NT2/D1 (cell line): Measurements from ENCODE around the gene MIPOL1.

Experiments
- DNase-seq: peaks from one replicate; pipeline ENCODE4 v3.0.0-alpha.2; 2011; ENCODE audit warnings: low read depth, low spot score
- H3K27me3 ChIP-seq: 2 replicates; pipeline ENCODE4 v1.6.0; 2011; ENCODE audit warnings: mild to moderate bottlenecking; ENCODE audit not compliant: insufficient read length, insufficient read depth
- H3K36me3 ChIP-seq: 2 replicates; pipeline ENCODE4 v1.6.1; 2011; ENCODE audit warnings: mild to moderate bottlenecking, low read length, mixed read lengths; ENCODE audit not compliant: insufficient read depth, insufficient read length
- H3K4me1 ChIP-seq: 2 replicates; pipeline ENCODE4 v1.5.1; 2011; ENCODE audit not compliant: insufficient read depth, insufficient read length
- H3K4me3 ChIP-seq: 2 replicates; pipeline ENCODE4 v1.5.1; 2011; ENCODE audit warnings: low read depth; ENCODE audit not compliant: insufficient read length
- H3K9ac ChIP-seq: 2 replicates; pipeline ENCODE4 v1.6.0; 2011; ENCODE audit warnings: low read depth; ENCODE audit not compliant: insufficient read length
- H3K9me3 ChIP-seq: 2 replicates; pipeline ENCODE4 v1.5.1; 2011; ENCODE audit warnings: mild to moderate bottlenecking, low read length; ENCODE audit not compliant: insufficient read depth
- SUZ12 ChIP-seq: IDR thresholded peaks from 2 replicates; pipeline ENCODE4 v1.6.1; 2011; ENCODE audit not compliant: insufficient read length, insufficient read depth; ENCODE audit errors: extremely low read depth
- YY1 ChIP-seq: IDR thresholded peaks from 2 replicates; pipeline ENCODE4 v1.6.1; 2011; ENCODE audit not compliant: insufficient read length, insufficient read depth
- ZNF274 ChIP-seq: IDR thresholded peaks from 2 replicates; pipeline ENCODE4 v1.6.1; 2011; ENCODE audit warnings: mild to moderate bottlenecking, low read depth, low read length

MIPOL1 gene

DNA sequence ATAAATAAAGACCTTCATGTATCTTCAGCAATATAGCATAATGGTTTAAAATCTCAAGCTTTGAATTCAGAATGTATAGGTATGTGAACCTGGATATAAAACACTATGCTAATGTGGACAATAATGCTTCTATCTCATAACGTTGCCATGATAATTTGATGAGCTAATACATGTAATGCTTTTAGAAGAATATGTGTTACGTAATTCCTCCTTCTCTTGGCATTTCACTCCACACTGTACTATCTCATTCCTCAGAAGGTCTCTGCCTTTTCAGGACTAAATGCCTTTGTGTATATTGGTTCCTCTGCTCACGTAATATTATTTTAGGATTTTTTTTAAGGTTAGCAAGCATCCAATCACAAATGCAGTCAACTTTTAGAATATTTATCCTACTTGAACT, 310.8 kb downstream of the MIPOL1 start:
- no peak for DNase-seq
- H3K4me1 ChIP-seq: no peaks in the 10 kb centered on the region

DNA sequence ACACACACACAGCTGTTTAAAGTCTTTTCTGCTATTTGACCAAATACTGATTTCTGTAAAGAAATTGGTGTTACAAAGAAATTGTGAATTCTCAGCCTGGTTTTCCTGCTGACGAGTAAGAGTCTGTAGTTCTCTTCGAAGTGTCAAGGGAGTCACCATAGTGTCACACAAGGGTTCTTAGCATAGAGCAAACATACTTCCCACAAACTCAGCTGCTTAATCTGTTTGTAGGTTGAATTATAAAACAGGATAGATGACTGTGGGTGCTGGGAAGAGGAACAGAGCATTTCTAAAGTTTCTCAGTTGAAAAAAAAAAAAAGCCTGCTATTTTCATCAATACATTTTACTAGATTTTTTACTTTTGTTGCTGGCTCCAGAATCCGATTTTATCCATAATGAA, 314.4 kb downstream of the MIPOL1 start:
- Histone ChIP-seq H3K9ac (no peak overlapping the region), H3K9me3 (no peaks in the 10 kb centered on the region), H3K4me3 (no peak overlapping the region), H3K36me3 (no peaks in the 10 kb centered on the region), H3K27me3 (no peaks in the 10 kb centered on the region), H3K4me1 (no peaks in the 10 kb centered on the region)
- TF ChIP-seq ZNF274 (no peak), SUZ12 (no peak), YY1 (no peak)
- DNase-seq: no peak

More for the DNA sequence above, 310.8 kb downstream of the MIPOL1 start:
- H3K4me3 ChIP-seq: no peak overlapping the region
- H3K36me3 ChIP-seq: no peaks in the 10 kb centered on the region
- H3K9me3 ChIP-seq: no peaks in the 10 kb centered on the region
- TF ChIP-seq YY1 (no peak), SUZ12 (no peak), ZNF274 (no peak)
- no peaks in the 10 kb centered on the region for H3K27me3 ChIP-seq
- no peak overlapping the region for H3K9ac ChIP-seq

DNA sequence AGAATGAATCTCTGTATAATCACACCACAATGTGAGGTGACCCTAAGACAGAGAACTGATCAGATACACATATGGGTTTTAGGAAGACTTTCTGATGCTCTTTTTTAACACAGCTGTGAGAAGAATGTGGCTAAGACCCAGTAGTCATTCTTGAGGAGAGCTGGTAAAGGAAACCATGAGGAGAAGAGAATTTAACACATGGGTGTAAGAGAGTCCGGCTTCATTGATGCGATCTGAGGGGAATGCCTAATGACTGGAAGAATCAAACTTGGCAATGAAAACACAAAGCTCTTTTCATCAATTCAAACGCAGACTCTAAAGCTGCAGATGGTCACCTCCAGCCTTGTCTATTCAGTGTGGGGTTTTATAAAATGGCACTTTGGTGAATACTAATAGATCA, 318.0 kb downstream of the MIPOL1 start:
- H3K36me3 ChIP-seq: no peaks in the 10 kb centered on the region
- no peak for TF ChIP-seq ZNF274
- no peak for TF ChIP-seq SUZ12
- no peak for TF ChIP-seq YY1
- no peaks in the 10 kb centered on the region for H3K4me1 ChIP-seq
- H3K9ac ChIP-seq: no peak overlapping the region
- H3K9me3 ChIP-seq: no peaks in the 10 kb centered on the region
- H3K27me3 ChIP-seq: no peaks in the 10 kb centered on the region
- DNase-seq: no peak
- no peak overlapping the region for H3K4me3 ChIP-seq

DNA sequence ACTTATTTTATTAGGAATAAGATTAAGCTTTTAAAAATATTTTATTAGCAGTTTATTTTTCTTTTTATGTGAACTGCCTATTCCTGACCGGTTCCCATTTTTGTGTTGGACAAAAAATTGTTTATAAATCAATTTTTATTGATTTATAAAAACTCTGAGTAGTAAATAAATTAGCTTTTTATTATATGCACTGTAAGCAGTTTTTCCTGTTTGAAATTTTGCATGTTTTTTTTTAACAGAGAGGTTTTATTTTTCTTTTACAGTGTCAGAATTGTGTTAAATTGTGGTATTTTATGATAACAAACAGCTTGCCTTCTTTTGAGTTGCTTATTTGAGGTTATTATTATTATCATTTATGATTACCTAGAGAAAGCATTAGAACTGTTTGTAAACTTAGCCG, 329.3 kb downstream of the MIPOL1 start:
- Histone ChIP-seq H3K36me3 (no peaks in the 10 kb centered on the region), H3K27me3 (no peaks in the 10 kb centered on the region), H3K9ac (no peak overlapping the region), H3K9me3 (no peaks in the 10 kb centered on the region), H3K4me1 (no peaks in the 10 kb centered on the region), H3K4me3 (no peak overlapping the region)
- TF ChIP-seq YY1 (no peak), SUZ12 (no peak), ZNF274 (no peak)
- DNase-seq: no peak

DNA sequence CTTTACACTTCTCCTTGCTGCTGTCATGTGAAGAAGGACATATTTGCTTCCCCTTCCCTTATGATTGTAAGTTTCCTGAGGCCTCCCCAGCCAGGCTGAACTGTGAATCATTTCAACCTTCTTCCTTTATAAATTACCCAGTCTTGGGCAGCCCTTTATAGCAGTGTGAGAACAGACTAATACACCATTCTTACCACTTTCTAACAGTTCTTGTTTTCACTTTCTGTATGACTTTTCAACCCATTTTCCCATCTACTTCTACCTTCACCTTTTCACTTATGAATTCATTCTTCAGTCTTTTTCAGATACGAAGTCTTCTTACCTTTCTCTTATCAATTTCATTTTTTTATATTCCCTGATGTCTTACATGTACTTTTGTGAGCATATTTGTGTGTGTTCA, 342.3 kb downstream of the MIPOL1 start:
- TF ChIP-seq ZNF274: no peak
- no peak for TF ChIP-seq SUZ12
- no peak for TF ChIP-seq YY1
- H3K4me3 ChIP-seq: no peak overlapping the region
- H3K27me3 ChIP-seq: no peaks in the 10 kb centered on the region
- no peak overlapping the region for H3K9ac ChIP-seq
- DNase-seq: no peak
- no peaks in the 10 kb centered on the region for H3K9me3 ChIP-seq
- no peaks in the 10 kb centered on the region for H3K36me3 ChIP-seq
- no peaks in the 10 kb centered on the region for H3K4me1 ChIP-seq

DNA sequence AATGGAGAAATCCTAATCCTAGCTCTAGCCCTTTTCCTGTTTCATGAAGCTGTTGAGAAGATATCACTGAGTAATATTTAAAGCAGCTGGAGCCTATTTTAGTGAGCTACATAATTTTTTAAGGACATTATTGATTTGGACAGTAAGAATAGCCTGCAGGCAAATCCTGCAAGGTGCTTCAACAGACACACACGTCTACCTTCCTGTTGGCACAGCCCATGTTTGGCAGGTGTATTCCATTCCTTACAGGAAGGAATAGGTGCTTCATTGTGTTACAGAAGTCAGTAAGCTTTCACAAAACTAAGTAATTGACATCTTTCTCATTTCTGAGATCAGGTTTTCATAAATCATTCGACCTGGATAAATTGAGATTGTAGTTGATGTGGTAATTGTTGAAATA, 346.7 kb downstream of the MIPOL1 start:
- Histone ChIP-seq H3K36me3 (no peaks in the 10 kb centered on the region), H3K4me1 (no peaks in the 10 kb centered on the region), H3K27me3 (no peaks in the 10 kb centered on the region), H3K9me3 (no peaks in the 10 kb centered on the region), H3K9ac (no peak overlapping the region), H3K4me3 (no peak overlapping the region)
- no peak for DNase-seq
- TF ChIP-seq YY1 (no peak), ZNF274 (no peak), SUZ12 (no peak)

DNA sequence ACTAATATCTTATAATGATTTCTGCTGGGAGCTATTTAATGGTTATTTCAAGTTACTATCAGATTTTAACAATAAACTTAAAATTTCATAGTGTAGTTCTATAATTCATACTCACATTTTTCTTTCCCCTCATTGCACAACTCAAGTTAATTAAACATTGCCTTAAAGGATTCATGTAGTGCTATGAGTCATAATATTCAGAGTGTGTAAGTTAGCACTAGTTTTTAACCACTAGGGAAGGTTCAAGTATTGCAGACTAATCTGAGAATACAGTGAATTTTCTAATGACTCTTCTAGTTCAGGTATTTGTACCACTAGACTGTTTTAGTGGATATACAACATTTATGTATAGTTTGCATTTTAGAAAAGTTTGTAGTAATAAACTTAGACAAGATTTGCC, 347.4 kb downstream of the MIPOL1 start:
- DNase-seq: no peak
- H3K4me3 ChIP-seq: no peak overlapping the region
- H3K9ac ChIP-seq: no peak overlapping the region
- no peaks in the 10 kb centered on the region for H3K36me3 ChIP-seq
- H3K9me3 ChIP-seq: no peaks in the 10 kb centered on the region
- H3K27me3 ChIP-seq: no peaks in the 10 kb centered on the region
- no peaks in the 10 kb centered on the region for H3K4me1 ChIP-seq
- TF ChIP-seq ZNF274 (no peak), YY1 (no peak), SUZ12 (no peak)
